NCI-H1092 (cell line): ENCODE measurements around the gene CCDC83.

Source experiments
- DNase-seq: peaks from one replicate; lab custom pipeline; 2025; lab: John Stamatoyannopoulos, UW

CCDC83 gene

DNA sequence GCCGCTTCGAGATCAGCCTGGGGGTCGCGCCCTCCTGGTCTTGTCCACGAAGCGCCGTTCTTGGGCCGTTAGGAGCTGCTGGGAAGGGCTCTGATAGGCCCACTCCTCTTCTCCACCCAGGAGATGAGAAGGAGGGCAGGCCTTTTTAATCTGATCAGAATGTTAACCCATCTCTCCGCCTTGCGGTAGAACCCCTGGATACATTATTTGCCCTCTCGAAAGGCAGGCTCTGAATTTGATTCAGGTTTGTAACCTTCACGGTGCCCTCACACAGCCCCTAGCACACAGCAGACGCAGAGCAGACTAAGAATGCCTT is at the start of gene CCDC83:
Gene CCDC83, plus strand, starts transcription at position 43 of the 316 bp plus-strand sequence. CDS start 9,741 bp downstream, outside the sequence.
- DNase-seq, result no peak

DNA sequence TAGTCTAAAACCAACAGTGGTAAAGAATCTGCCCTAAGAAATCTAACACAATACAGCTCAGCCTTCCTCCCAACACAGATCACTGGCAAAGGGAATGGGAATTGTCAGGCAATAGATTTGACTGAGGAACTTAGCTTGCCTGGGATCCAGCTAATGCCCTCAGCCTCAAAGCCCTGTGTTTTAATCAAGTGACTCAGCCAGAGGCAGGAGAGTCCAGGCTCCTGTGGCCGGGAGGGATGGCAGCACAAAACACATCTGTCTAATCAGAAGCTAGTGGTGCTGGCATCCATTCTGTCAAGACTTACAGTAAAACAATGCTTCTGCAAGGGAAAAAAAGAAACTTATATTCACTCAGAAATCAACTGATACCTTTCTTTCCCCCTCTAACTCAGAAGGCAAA is 49.8 kb upstream of the CCDC83 start:
- DNase-seq, result no peak

DNA sequence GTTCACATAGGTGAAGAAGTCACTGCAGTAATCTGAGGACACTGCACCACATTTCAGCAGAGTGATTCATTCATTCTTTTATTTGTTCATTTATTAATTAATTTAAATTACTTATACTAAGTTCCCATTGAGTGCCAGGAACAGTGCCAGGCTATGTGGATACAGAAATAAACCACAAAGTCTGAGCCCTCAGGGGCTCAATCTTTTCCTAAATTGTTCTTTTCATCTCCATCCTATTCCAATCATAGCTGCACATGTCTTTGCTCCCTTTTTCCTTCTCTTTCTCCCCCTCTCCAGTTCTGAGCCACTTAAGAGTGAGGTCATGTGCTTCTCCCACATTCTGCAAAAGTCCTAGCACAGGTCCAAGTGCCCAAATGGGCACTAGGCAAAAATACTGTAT is 49.2 kb upstream of the CCDC83 start:
- no peak for DNase-seq

DNA sequence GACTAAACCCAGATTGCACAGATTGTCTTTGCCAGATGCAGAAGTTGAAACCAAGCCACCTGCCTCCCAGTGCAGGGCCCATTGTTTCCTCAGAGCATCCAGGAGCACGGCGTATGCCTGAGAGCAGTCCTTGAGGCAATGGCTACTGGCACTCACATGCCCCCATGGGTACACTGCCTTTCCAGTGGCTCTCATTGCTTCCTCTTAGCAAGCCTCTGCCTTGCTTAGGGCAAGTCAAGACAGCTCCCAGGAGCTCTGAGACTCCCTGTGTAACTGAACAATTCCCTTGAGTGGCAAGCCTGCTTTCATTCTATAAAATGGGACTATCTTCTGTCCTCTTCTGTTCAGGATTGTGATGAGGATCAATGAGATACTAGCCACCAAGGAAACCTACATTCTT is 48.3 kb upstream of the CCDC83 start:
- DNase-seq, result no peak

DNA sequence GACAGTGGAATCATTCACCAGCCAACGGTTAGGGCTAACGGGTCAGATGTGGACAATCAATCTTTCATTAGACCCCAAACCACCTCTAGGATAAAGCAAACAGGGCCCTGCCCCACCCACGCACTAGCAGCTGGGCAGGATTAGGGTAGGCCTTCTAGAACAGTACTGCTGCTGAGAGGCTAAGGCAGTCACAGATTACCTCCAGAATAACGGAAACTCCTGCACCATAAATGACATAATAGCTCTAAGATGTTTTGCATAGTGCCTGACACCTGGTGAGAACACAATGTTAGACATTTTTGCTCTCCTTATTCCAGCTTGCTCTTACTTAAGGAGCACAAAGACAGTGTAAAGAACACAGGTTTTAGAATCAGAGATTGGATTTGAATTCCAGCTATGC is 46.0 kb upstream of the CCDC83 start:
- no peak for DNase-seq

DNA sequence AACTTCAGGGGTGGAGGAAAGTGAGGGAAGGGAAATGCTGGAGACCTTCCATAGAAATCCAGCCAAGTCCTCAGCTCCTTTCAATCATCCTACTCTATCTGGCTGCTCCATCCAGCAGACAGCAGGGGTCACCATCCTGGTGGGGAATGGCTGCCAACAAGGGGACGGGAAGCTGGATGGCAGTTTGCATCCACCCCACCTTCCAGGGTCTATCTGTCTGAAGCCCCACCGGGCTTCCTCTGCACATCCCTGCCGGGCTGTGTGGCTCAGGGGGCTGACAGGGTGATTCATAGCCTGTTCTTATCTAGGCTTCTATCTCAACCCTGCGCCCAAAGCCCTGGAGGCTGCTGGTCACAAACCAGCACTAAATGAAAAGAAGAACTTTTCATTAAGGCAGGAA is 45.3 kb upstream of the CCDC83 start:
- no peak for DNase-seq

DNA sequence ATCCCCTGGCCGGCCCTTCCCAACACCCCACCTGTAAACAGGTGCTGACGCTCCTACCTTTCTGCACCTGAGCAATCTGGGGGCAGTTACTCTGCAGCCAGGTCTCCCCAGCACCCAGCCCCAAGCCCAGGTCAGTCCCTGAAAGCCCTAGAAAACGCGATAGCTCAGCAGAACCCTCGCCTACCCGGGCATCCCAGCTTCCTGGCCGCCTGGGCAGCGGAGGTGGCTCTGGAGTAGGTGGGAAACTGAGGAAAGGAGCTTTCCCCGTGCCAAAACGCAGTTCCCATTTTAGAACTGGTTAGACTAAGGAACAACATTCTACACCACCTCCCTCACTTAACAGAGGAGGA is 44.7 kb upstream of the CCDC83 start:
- no peak for DNase-seq

DNA sequence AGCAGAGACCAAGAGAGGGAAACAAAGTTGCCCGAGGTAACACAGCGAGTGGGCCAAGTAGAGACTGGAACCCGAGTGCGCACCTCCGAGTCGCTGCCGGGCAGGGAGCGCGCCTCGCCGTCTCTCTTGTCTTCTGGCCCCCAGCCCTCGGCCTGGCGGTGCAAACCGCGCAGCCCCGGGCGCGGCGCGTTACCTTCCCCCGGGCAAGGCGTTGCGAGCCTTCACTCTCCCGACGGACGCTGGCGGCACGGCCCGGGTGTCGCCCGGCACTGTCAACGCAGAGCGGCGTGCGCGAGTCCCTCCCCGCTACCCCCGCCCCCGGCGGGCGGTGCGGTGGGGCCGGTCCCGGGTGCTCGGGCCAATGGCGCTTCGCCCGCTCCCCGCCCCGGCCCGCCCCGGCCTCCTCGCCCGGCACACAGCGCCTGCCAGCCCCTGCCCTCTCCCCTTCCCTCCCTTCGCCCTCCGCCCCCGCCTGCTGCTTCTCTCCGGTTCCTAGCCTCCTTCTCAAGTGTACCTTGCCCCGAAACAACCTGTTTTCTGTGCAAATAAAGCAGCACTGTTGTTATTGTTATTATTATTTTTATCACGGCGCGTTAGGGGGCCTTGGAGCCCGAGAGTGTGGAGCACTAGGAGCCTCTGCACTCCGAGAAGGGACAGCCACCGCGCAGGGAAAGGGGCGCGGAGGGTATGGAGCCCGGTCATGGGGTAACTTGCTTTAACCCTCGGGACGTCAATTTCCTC is 44.1 kb upstream of the CCDC83 start, which contains the start of gene SYTL2:
Gene SYTL2, minus strand, starts transcription at position 271 of the 741 bp plus-strand sequence. CDS start 53,416 bp downstream, outside the sequence.
- peak; percentile 33 for DNase-seq

DNA sequence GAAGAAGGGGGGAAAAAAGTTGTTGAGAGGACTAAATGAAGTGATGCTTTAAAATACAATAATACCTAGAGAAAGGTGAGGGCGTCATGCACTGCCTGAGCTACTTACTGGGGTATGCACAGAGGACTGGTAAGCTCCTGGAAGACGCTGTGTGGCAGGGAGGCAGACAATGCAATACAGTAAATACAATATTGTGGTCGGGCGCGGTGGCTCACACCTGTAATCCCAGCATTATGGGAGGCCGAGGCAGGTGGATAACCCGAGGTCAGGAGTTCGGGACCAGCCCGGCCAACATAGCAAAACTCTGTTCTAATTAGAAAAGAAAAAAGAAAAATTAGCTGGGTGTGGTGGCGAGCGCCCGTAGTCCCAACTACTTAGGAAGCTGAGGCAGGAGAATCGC is 43.6 kb upstream of the CCDC83 start:
- no peak for DNase-seq

DNA sequence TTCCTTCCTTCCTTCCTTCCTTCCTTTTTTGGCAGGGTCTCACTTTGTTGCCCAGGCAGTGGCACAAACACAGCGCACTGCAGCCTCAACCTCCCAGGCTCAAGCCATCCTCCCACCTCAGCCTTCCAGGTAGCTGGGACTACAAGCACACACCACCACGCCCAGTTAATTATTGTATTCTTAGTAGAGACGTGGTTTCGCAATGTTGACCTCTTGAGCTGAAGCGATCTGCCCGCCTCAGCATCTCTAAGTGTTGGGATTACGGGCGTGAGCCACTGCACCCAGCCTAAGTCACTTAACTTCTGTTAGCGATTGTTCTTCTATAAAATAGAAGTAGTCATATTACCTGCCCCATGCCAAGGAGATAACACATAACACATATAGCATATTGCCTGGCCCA is 41.5 kb upstream of the CCDC83 start:
- DNase-seq, result no peak

DNA sequence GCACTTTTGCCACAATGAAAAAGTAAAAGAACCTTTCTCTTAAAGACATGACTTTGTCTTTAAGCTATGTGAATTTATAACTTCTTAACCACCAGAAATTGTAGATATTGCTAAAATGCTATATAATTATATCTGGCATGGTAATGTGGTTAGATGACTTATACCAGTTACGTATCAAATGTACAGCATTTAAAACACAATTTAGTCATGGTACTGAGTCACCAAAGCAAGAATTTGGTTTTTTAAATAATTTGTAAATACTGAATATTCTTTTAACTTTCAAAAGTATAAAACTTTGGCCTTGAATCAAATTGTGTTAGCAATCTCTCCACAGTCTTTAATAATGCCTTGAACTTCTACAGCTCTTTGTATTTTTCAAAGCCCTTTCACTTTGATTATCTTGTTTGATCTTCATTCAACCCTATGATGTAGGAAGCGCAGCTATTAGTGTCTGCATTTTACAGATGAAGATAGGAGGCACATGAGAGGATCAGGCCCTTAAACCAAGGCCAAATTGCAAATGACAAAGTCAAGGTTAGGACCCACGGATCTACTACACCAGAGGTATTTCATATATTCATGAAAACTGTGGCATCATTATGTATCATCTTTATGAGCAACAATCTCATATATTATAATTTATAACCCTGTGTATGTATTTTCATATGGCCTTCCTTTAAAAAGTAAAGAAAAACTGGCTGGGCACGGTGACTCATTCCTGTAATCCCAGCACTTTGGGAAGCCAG is 39.8 kb upstream of the CCDC83 start:
- no peak for DNase-seq

DNA sequence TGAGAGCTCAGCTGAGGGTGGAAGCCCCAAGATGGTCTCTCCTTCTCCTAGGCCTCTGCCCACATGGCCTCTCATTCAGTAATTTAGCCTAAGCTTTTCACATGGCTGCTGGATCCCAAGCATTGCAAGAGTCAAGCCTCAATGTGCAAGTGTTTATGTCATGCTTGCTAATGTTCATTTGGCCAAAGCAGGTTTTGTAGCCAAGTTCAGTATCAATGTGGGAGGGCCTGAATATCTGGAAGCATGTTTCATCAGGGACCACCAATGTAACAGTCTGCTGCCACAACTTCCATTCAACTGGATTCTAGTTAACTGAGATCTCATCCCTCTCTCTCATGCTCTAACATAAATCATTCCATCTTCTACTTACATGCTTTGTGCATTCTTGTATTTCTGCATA is 35.7 kb upstream of the CCDC83 start:
- DNase-seq, result no peak

DNA sequence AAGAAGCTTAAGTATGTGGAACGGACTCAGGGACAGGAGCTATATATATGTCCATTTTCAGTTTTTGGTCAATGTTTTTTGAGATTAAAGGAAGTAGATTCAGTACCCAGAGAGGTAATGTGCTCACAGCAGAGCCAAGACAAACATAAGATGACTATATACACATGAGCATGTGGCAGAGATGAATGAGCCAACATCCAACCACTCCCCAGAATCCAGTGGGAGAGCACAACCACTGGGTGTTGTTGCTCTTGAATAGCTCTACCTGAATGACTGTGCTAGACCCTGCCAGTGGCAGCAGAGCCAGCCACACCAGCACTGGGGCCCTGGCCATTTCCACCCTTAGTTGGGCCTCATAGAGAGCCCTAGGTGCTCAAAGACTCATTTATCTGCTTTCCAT is 33.5 kb upstream of the CCDC83 start:
- no peak for DNase-seq

DNA sequence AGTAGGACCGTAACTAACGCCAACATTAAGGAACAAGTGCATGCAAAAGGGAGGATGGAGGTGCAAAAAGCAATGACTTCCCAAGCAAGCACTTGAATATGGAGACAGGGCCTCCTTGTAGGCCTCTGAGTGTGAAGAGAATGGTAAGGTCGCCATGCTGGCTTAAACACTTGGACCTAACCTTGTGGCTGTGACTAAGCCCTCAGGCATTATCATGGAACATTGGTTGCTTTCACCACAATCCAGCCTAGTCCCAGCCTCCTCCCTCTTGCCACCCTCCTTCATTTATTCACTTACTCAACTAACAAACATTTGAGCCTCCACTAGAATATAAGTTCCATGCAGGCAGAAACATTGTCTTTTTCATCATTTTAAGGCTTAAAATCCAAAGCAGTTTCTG is 32.4 kb upstream of the CCDC83 start:
- DNase-seq, result no peak

DNA sequence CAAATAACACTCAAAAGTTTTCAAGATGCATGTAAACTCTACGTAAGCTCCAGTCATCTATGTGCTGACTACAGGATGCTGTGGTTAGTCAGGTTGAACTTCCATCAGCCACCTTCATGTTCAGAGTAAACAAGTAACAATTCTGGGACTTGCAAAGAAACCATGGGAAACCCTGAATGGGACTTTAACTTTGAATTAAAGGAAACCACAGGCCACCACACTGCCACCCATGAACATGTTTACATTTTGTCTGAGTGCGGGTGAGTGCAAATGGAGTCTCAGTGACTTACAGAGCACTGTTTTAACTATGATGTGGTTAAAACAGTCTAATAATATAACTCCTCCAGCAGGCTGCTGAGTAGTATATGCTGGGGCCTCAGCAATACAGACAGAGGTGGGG is 31.4 kb upstream of the CCDC83 start:
- DNase-seq, result no peak

DNA sequence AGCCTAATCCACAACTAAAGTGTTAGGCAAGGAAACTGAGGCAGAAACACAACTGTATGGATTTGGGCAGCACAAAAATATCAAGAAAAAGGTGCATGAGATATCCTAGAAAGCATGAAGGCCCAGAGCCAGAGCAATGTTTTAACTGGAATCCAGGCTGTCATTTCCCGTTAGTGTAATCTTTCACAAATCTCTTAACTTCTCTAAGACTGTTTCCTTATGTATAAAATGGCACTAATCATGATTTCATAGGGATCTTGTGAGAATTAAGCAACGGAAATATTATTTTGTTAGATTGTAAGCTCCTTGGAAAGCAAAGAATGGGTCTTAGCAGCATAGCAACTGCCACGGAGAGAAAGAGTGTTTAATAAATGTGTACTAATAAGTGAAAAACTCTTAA is 29.6 kb upstream of the CCDC83 start:
- no peak for DNase-seq

DNA sequence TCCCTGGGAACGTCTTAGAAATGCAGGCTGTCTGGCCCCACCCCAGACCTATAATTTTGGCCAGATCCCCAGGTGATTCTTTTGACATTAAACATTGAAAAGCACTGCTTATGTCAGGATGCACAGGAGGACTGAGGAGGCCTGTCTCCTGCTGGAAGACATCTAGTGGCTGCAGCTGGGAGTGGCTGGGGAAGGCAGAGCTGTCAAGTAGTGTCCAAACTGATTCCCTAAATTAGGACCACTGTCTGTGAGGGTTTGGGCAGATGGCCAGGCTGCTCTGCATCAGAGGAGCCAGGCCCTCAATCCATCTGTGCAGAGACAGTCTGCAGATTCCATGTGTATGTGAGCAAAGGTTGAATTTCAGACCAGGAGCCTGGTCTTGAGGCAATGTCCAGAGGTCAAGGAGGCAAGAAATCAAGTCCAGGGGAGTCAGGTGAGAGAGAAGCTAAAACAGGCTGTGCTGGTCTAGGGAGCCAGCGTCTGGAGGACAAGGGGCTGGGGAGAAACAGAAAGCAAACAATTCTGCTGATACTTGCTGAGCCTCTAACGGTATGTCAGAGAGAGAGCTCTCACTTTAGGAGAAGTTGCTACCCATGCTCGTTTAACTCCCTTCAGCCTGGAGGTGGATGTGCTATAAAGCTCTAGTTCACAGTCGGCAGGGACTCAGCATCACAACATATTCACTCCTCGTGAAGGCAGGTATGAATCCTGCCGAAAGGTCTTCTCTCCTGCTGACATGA is 28.9 kb upstream of the CCDC83 start:
- DNase-seq, result peak; percentile 6

DNA sequence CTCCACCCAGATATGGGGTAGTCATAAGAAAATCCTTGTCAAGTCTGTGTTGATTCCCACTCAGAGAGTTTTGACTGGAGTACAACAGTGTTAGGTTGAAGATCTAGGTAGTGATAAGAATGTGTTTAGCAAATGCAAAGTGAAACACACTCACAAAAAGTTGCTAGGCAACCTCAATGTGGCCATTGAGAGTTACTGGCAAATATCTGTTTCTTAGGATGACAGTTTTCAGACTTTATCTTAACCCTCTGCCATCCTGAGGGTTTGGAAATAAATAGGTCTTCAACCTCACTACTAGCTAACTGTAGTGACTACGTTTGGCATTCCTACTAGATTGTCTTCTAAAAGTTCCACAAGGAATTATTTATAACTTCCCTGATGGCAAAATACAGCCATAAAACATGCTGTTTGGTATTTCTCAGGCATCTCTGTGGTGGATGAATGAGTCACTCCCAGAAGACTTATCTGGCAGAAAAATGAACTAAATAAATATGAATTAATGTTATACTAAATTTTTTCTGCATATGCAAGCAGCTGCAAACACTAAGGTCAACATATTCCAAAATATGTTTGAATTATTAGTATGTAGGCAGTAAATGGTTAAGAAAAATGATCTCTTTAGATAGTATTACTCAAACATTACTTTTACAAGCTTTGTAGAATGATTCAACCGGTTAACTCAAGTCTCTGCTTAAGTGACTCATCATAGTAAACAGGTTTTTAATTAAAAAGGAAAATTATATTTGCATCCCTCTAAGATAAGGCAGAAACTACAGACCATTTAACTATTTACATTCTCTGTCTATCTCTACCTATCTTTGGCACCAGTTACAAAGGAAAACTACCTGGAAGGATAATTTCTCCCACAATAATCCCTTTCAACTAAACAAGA is 27.2 kb upstream of the CCDC83 start:
- no peak for DNase-seq

DNA sequence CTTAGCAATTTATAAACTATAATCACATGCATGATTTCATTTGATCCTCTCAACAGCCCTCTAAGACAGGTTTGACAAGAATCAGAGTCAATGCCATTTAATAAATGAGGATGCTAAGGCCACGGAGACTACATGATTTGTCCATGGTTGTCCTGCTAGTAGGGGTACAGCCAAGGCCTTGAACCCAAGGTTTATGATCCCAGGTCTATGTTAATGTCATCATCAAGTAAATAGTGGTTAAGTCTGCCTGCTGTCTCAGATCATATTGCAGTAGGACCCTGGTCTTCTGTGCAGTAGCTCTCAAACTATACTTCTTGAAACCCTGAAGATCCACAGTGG is 26.6 kb upstream of the CCDC83 start:
- DNase-seq, result no peak

DNA sequence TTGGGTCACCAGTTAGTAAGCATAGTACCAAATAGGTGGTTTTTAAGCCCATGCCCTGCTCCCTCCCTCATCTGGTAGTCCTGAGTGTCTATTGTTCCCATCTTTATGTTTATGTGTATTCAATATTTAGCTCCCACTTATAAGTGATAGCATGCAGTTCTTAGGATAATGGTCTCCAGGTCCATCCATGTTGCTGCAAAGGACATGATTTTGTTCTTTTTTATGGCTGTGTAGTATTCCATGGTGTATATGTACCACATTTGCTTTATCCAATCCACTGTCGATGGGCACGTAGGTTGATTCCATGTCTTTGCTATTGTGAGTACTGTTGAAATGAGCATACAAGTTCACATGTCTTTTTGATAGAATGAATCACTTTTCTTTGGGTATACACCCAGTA is 26.0 kb upstream of the CCDC83 start:
- DNase-seq, result no peak

DNA sequence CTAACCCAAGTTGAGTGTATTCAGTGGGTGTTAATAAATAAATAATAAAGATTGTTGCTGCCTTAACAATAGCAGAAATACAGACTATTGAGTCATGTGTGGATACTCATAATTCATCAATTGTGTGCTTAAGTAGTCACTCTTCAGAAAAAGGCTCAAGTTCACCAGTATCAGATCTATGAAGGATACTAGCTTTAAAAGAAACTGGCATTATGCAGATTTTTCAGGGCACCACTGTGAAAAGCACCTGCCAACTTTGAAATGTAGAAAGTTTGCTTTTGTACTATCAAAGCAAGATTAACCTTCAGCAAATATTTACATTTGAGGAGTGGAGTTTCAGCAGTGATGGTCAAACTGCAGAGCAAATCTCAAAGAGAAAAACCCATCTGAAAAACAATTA is 24.1 kb upstream of the CCDC83 start:
- DNase-seq, result no peak

DNA sequence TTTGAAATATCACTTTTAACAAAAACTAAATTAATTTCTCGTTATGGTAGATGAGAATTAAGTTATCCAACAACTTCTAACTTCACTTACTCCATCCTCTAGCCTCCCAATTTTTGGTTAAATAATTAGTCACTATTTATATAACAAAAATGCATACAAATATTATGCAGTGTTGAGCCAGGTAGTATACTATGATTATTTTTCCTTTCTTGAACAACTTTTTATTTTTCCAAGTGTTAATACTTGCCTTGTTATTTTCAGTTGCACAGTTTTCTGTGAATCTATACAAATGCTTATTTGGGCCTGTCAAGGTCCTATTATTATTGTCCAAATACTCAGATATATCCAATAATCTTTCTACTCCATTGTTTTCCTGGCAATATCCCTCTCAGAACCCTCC is 19.9 kb upstream of the CCDC83 start:
- DNase-seq, result no peak
